Neuronal stem cell (in vitro differentiated cells): ENCODE data around the gene DELE1.

ENCODE experiments used
- DNase-seq: peaks from one replicate; pipeline ENCODE4 v3.0.0-alpha.2; 2013; ENCODE audit warnings: low spot score
- H2AFZ ChIP-seq: one replicate; pipeline ENCODE4 v1.6.1; 2013; ENCODE audit warnings: mild to moderate bottlenecking, low read length, inconsistent platforms
- H2AK5ac ChIP-seq: 2 replicates; pipeline ENCODE4 v1.6.1; 2013; ENCODE audit warnings: low read depth, mild to moderate bottlenecking, inconsistent platforms, low read length, moderate library complexity, mixed read lengths
- H2BK120ac ChIP-seq: 2 replicates; pipeline ENCODE4 v1.6.1; 2013; ENCODE audit warnings: low read depth, mild to moderate bottlenecking, inconsistent platforms, low read length, moderate library complexity, mixed read lengths
- H2BK12ac ChIP-seq: one replicate; pipeline ENCODE4 v1.6.1; 2013; ENCODE audit warnings: low read length, inconsistent platforms
- H2BK15ac ChIP-seq: 2 replicates; pipeline ENCODE4 v1.6.1; 2013; ENCODE audit warnings: mild to moderate bottlenecking, low read length, inconsistent platforms, mixed read lengths
- H2BK5ac ChIP-seq: one replicate; pipeline ENCODE4 v1.6.1; 2013; ENCODE audit warnings: inconsistent platforms, mild to moderate bottlenecking, low read length, moderate library complexity
- H3K14ac ChIP-seq: one replicate; pipeline ENCODE4 v1.6.1; 2013; ENCODE audit warnings: low read length, inconsistent platforms
- H3K18ac ChIP-seq: 2 replicates; pipeline ENCODE4 v1.6.1; 2013; ENCODE audit warnings: low read length, inconsistent platforms
- H3K23ac ChIP-seq: 2 replicates; pipeline ENCODE4 v1.6.1; 2013; ENCODE audit warnings: low read depth, mild to moderate bottlenecking, mixed read lengths, low read length, inconsistent platforms; ENCODE audit not compliant: poor library complexity
- H3K27ac ChIP-seq: replicated peaks from 3 replicates; pipeline ENCODE4 v1.5.1; 2013; ENCODE audit warnings: low read length, inconsistent platforms
- H3K27me3 ChIP-seq, 3 experiments: 2 replicates each; pipeline ENCODE4 v1.6.1; 2013; ENCODE audit warnings: low read length in 3 of 3, mild to moderate bottlenecking in 2 of 3, inconsistent platforms in 1 of 3, low read depth in 1 of 3, mixed read lengths in 1 of 3, moderate library complexity in 1 of 3; ENCODE audit not compliant: control insufficient read depth in 3 of 3, insufficient read depth in 3 of 3
- H3K36me3 ChIP-seq, 2 donors: replicated peaks in 1 of 2; 2 replicates each; pipeline ENCODE4 v1.6.1; 2013; ENCODE audit warnings: low read length in 2 of 2; ENCODE audit not compliant: control insufficient read depth in 2 of 2, insufficient read depth in 2 of 2
- H3K4ac ChIP-seq: 2 replicates; pipeline ENCODE4 v1.6.1; 2013; ENCODE audit warnings: inconsistent platforms, mild to moderate bottlenecking, low read length, moderate library complexity
- H3K4me1 ChIP-seq, 2 donors: 1 replicate in 1 of 2; 2 replicates in 1 of 2; pipeline ENCODE4 v1.6.1; 2013; ENCODE audit warnings: low read length in 2 of 2, low read depth in 1 of 2; ENCODE audit not compliant: control insufficient read depth in 2 of 2, insufficient read depth in 1 of 2
- H3K4me2 ChIP-seq: one replicate; pipeline ENCODE4 v1.6.1; 2013; ENCODE audit warnings: mild to moderate bottlenecking, low read length, inconsistent platforms; ENCODE audit not compliant: insufficient read depth, poor library complexity, severe bottlenecking
- H3K4me3 ChIP-seq, 2 donors: 2 replicates each; pipeline ENCODE4 v1.5.1; 2013; ENCODE audit warnings: low read length in 2 of 2, mild to moderate bottlenecking in 2 of 2, inconsistent platforms in 1 of 2, moderate library complexity in 1 of 2
- H3K79me1 ChIP-seq: one replicate; pipeline ENCODE4 v1.6.1; 2013; ENCODE audit warnings: low read depth, mild to moderate bottlenecking, inconsistent platforms, low read length, moderate library complexity
- H3K9ac ChIP-seq: one replicate; pipeline ENCODE4 v1.6.1; 2013; ENCODE audit warnings: mild to moderate bottlenecking, low read depth, low read length, inconsistent platforms; ENCODE audit not compliant: poor library complexity
- H3K9me3 ChIP-seq, 2 donors: replicated peaks in 1 of 2; 2 replicates each; pipeline versions ENCODE3 to v1.6.1; 2013; ENCODE audit warnings: low read length in 2 of 2, mild to moderate bottlenecking in 2 of 2, inconsistent platforms in 1 of 2, low read depth in 1 of 2, mixed read lengths in 1 of 2, moderate library complexity in 1 of 2; ENCODE audit not compliant: control insufficient read depth in 2 of 2, insufficient read depth in 1 of 2
- H4K8ac ChIP-seq: one replicate; pipeline ENCODE4 v1.6.1; 2013; ENCODE audit warnings: low read depth, mild to moderate bottlenecking, inconsistent platforms, low read length, moderate library complexity
- H4K91ac ChIP-seq: one replicate; pipeline ENCODE4 v1.6.1; 2013; ENCODE audit warnings: low read length, low read depth, mild to moderate bottlenecking, inconsistent platforms; ENCODE audit not compliant: poor library complexity
- WGBS, 2 donors: extraction: QIAGEN DNeasy Blood & Tissue Kit; methylation state at CpG; one replicate each; pipeline ENCODE4 v1.1.7; 2013; ENCODE audit warnings: missing lambda C conversion rate in 2 of 2, mixed read lengths in 1 of 2; ENCODE audit not compliant: insufficient read length in 2 of 2, insufficient replicate concordance in 1 of 2; ENCODE audit errors: extremely low coverage in 2 of 2; 5-methylcytosine and 5-hydroxymethylcytosine counted together

The DELE1 gene

GRCh38 chr5:141982626-141983025 is 59.0 kb downstream of the DELE1 start:
- H3K4ac ChIP-seq, result no peak overlapping the region

GRCh38 chr5:141986072-141986471 is 62.4 kb downstream of the DELE1 start:
- H2AFZ ChIP-seq, result no peak overlapping the region
- DNase-seq, result no peak
- H3K36me3 ChIP-seq, result peaks cover 9 to 91% of the 10 kb centered on the region in 2 donors
- no peak overlapping the region for H3K14ac ChIP-seq
- no peaks in the 10 kb centered on the region for H3K27me3 ChIP-seq
- no peak overlapping the region for H2BK120ac ChIP-seq
- H2BK5ac ChIP-seq, result no peak overlapping the region
- H4K91ac ChIP-seq, result no peak overlapping the region
- H2BK15ac ChIP-seq, result no peak overlapping the region
- H4K8ac ChIP-seq, result no peak overlapping the region
- no peak overlapping the region for H2BK12ac ChIP-seq
- no peak overlapping the region for H3K9ac ChIP-seq
- no peak overlapping the region for H3K27ac ChIP-seq
- H3K4me2 ChIP-seq, result no peak overlapping the region
- H3K4me1 ChIP-seq, result no peaks in the 10 kb centered on the region
- H3K23ac ChIP-seq, result no peak overlapping the region
- no peaks in the 10 kb centered on the region for H3K79me1 ChIP-seq
- H3K18ac ChIP-seq, result no peak overlapping the region
- no peaks in the 10 kb centered on the region for H3K9me3 ChIP-seq
- H3K4me3 ChIP-seq, result no peak overlapping the region
- no peak overlapping the region for H3K4ac ChIP-seq
- H2AK5ac ChIP-seq, result no peak overlapping the region

More at GRCh38 chr5:141982626-141983025, 59.0 kb downstream of the DELE1 start:
- DNase-seq, result no peak
- no peak overlapping the region for H3K4me2 ChIP-seq
- no peak overlapping the region for H2AK5ac ChIP-seq
- no peaks in the 10 kb centered on the region for H3K4me1 ChIP-seq
- WGBS, 2 donors, result no CpG with 5 or more reads among the region's 2 CpGs
- H3K9ac ChIP-seq, result no peak overlapping the region
- no peaks in the 10 kb centered on the region for H3K79me1 ChIP-seq
- no peak overlapping the region for H2BK15ac ChIP-seq
- H2BK12ac ChIP-seq, result no peak overlapping the region
- no peak overlapping the region for H2BK120ac ChIP-seq
- H3K27me3 ChIP-seq, result no peaks in the 10 kb centered on the region
- no peak overlapping the region for H3K27ac ChIP-seq
- H3K36me3 ChIP-seq, result peaks cover 23 to 98% of the 10 kb centered on the region in 2 donors
- H4K8ac ChIP-seq, result no peak overlapping the region
- no peak overlapping the region for H2BK5ac ChIP-seq
- no peak overlapping the region for H4K91ac ChIP-seq
- no peak overlapping the region for H2AFZ ChIP-seq
- H3K14ac ChIP-seq, result no peak overlapping the region
- no peak overlapping the region for H3K23ac ChIP-seq
- H3K4me3 ChIP-seq, result no peak overlapping the region
- H3K18ac ChIP-seq, result no peak overlapping the region
- H3K9me3 ChIP-seq, result no peaks in the 10 kb centered on the region

- no peak overlapping the region for H2BK120ac ChIP-seq
- no peak overlapping the region for H3K4ac ChIP-seq
- no peak overlapping the region for H2BK12ac ChIP-seq
- H4K91ac ChIP-seq, result no peak overlapping the region
- DNase-seq, result no peak
- H4K8ac ChIP-seq, result no peak overlapping the region
- no peak overlapping the region for H2BK5ac ChIP-seq
- no peaks in the 10 kb centered on the region for H3K27me3 ChIP-seq
- no peak overlapping the region for H3K9ac ChIP-seq
- no peak overlapping the region for H3K23ac ChIP-seq
- no peaks in the 10 kb centered on the region for H3K9me3 ChIP-seq
- no peak overlapping the region for H2AFZ ChIP-seq
- H3K27ac ChIP-seq, result no peak overlapping the region
- no peak overlapping the region for H2AK5ac ChIP-seq
- H3K79me1 ChIP-seq, result no peaks in the 10 kb centered on the region
- no peak overlapping the region for H3K18ac ChIP-seq
- no peaks in the 10 kb centered on the region for H3K4me1 ChIP-seq
- H3K36me3 ChIP-seq, result peaks cover 7 to 83% of the 10 kb centered on the region in 2 donors
- H2BK15ac ChIP-seq, result no peak overlapping the region
- no CpG with 5 or more reads among the region's 1 CpG for WGBS, 2 donors
- no peak overlapping the region for H3K4me3 ChIP-seq
- no peak overlapping the region for H3K14ac ChIP-seq
- H3K4me2 ChIP-seq, result no peak overlapping the region
These were observed 66.0 kb downstream of the DELE1 start for GRCh38 chr5:141989720-141990119.
